Caki2 (cell line): ENCODE data around the gene DPP7. TPM values are rescaled to one million over a fixed set of nuclear protein-coding genes. Genes with fewer than 3 reads are reported as not detected.

Experiments
- DNase-seq: peaks from one replicate; pipeline ENCODE4 v3.0.0-alpha.2; 2015; ENCODE audit warnings: low read depth
- in situ Hi-C: cut with HindIII; loops from 2 replicates; pipeline ENCODE4 v1.10.0; 2016; ENCODE audit warnings: low sequenced_read_pairs, low pct_unique_long_range_greater_than_20kb, mixed read lengths
- total RNA-seq: library from RNA; depleted of rRNA; stranded (reverse); fragments of >200 nt; shearing (Covaris generic); gene quantifications from 2 replicates; pipeline ENCODE4 v1.2.3, GENCODE V29; 2014; ENCODE audit warnings: low replicate concordance

The DPP7 gene
- total RNA-seq, 1 experiment from 2014 or later, result 118 TPM

- in situ Hi-C loops, result no loop called here
- no peak for DNase-seq
Measured at GRCh38 chr9:137116027-137116507, 1.5 kb upstream of the DPP7 start.

- DNase-seq, result no peak
- in situ Hi-C loops, result no loop called here
Measured at GRCh38 chr9:137115394-137116026, 977 bp upstream of the DPP7 start.

- in situ Hi-C loops, result no loop called here
- DNase-seq, result no peak
Measured at GRCh38 chr9:137114220-137114612, 317 bp downstream of the DPP7 start.

DNA sequence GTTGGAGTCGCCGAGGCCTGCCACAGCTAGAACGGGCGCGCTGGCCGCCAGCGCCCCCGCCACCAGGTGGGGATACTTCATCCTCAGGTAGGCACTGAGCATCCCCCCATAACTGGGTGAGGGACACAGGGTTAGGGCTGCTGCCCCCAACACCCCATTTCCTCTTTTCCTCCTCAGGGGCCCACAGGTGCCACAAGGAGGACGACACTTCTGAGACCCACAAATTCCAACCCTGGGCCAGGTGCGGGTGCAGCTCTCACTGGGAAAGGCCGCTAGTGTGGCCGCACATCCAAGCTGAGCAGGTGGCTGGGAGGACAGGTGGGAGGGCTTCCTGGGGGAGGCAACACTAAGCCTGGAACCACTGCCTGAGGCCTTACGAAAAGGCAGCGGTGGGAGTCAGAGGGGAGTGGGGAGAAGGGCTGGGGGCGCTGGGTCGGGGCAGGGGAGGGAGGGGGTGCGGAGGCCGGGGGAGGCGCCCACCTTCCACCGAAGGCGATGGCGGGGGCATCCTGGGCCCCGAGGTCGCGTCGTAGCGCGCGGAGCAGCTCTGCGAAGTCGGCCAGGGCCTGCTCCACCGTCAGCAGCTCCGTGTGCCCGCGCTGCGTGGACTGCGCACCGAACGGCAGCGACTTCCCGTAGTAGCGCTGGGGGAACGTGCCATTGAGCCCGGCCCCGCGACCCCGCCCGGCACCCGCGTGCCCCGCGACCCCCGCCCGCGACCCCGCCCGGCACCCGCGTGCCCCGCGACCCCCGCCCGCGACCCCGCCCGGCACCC is 961 bp downstream of the DPP7 start:
- DNase-seq, result no peak
- in situ Hi-C loops, result no loop called here

DNA sequence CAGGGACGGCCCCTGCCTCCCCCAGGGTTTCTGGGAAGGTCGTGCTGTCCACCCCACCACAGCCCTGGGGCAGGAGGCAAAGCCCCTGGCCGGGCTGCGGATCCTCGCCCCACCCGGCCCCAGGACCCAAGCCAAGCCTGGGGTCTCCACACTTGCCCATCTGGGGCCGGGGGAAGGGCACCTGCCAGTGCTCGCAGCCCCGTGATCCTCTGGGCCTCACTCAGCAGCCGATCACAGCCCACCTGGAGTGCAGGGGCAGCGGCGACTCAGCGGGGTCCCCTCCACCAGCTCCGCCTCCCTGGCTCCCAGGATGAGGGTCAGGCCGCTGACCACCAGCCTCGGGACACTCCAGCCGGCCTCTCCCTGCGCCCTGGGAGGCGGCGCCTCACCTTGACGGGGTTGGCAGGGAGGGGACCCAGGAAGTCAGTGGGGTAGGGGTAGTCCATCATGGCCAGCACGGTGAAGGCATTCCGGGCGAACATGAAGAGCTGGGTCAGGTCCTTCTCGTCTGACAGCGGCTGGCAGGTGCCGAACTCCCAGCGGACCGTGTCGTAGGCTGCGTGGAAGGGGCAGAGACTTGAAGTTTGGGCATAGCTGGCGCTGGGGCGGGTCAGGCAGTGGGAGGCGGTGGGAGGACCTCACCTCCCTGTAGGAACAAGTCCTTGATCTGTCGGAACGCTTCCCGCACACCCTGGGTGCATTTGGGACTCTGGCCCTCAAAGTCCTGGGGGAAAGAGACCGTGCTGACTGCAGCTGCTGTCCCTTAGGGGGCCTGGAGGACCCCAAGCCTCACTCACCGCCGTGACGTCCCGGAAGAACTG is 1.8 kb downstream of the DPP7 start:
- no peak for DNase-seq
- in situ Hi-C loops, result no loop called here

DNA sequence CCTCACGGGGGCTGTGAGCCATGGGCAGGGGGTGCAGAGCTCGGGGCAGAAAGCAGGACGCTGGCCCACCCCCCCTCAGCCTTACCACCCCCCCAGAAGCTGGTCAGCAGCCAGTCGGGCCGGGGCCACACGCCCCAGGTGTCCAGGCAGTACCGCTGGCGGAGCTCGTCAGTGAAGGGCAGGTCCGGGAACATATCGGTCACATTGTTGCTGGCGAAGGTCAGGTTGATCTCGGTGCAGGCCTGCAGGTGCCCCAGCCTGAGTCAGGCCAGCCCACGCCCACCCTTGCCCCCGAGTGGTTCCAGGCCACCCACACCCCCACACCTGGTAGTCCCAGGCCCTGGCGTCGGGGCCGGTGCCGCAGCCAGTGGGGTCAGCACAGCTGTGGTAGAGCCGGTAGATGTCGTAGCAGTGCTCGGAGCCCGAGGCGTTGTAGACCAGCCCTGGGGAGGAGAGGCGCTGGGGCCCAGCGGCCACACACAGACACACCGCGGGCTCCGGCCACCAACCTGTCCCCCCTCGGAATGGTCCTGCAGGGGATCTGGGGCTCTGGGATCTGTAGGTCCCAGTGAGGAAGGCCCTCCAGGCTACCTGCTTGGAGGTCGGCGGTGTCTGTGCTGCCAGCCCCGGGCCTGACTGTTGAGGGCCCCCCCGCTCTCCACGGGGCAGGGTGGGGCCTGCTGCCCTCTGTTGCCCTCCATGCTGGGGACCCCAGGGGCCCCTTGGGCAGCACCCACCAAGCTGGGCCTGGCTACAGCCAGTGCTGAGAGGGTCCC is 2.6 kb downstream of the DPP7 start:
- no peak for DNase-seq
- in situ Hi-C loops, result no loop called here

DNA sequence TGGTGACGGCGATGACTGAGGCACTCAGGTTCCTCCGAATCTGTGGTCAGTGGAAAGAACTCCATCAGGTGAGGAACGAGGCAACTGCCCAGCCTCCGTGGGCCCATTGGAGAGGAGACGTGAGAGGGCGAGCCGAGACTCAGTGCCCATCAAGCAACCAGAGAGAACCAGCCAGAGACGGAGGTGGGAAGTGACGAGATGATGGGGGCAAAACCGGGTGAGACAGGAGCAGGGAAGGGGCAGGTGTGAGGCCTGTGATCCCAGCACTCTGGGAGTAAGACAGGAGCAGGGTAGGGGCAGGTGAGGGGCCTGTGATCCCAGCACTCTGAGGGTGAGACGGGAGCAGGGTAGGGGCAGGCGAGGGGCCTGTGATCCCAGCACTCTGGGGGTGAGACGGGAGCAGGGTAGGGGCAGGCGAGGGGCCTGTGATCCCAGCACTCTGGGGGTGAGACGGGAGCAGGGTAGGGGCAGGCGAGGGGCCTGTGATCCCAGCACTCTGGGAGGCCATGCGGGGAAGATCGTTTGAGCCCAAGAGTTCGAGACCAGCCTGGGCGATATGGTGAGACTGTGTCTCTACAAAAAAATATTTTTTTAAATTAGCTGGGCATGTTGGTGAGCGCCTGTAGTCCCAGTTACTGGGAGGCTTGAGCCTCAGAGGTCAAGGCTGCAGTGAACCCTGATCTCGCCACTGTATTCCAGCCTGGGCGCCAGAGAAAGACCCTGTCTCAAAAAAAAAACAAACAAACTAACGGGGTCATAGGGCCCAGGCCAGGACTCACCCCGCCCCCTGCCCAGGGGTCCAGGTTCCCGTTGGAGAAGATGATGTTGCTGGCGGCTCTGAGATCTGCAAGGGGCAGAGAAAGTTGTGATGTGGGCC is 3.4 kb downstream of the DPP7 start:
- in situ Hi-C loops, result no loop called here
- no peak for DNase-seq

GRCh38 chr9:137110147-137110910 is 4.2 kb downstream of the DPP7 start:
- in situ Hi-C loops, result no loop called here

GRCh38 chr9:137109250-137110146 is 5.0 kb downstream of the DPP7 start:
- no peak for DNase-seq
- in situ Hi-C loops, result no loop called here

More at GRCh38 chr9:137110147-137110910, 4.2 kb downstream of the DPP7 start:
- DNase-seq, result no peak

DNA sequence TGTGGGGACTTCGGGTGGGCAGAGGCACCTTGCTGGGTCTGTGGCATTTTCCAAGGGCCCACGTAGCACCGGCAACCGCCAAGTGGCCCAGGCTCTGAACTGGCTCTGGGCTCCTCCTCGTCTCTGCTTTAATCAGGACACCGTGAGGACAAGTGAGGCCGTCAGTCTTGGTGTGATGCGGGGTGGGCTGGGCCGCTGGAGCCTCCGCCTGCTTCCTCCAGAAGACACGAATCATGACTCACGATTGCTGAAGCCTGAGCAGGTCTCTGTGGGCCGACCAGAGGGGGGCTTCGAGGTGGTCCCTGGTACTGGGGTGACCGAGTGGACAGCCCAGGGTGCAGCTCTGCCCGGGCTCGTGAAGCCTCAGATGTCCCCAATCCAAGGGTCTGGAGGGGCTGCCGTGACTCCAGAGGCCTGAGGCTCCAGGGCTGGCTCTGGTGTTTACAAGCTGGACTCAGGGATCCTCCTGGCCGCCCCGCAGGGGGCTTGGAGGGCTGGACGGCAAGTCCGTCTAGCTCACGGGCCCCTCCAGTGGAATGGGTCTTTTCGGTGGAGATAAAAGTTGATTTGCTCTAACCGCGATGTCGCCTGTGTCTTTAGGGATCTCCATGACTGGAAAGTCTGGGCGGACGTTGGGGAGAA is 5.8 kb downstream of the DPP7 start:
- in situ Hi-C loops, result no loop called here
- DNase-seq, result no peak

- in situ Hi-C loops, result no loop called here
- DNase-seq, result no peak
Measured at GRCh38 chr9:137107982-137108381, 6.6 kb downstream of the DPP7 start.

GRCh38 chr9:137107312-137107921 is 7.1 kb downstream of the DPP7 start:
- DNase-seq, result no peak
- in situ Hi-C loops, result no loop called here

DNA sequence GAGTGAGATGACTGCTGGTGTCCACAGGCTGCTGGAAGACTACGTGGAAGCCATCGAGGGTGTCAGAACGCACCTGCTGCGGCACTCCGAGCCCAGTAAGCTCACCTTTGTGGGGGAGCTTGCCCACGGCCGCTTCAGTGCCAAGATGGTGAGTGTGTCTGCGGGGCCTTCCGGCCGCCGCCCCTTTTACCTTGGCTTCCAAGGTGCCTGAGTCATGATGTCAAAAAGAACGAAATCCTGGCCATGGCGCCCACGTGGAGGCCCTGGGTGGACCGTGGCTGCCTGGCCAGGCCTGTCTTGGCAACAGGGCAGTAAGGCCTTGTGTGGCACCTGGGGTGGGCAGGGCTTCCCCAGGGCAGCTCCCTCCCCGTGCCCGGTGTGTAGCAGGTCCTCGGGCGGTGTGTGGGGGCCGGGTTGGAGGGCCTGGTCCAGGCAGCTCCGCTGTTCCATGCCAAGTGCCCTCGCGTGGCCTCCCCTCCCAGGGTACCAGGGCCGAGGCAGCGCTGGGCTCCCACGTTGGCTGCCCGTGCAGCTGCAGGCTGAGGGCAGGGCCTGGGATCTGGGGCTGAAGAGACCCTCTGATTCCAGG is 7.8 kb downstream of the DPP7 start:
- DNase-seq, result no peak
- in situ Hi-C loops, result no loop called here

DNA sequence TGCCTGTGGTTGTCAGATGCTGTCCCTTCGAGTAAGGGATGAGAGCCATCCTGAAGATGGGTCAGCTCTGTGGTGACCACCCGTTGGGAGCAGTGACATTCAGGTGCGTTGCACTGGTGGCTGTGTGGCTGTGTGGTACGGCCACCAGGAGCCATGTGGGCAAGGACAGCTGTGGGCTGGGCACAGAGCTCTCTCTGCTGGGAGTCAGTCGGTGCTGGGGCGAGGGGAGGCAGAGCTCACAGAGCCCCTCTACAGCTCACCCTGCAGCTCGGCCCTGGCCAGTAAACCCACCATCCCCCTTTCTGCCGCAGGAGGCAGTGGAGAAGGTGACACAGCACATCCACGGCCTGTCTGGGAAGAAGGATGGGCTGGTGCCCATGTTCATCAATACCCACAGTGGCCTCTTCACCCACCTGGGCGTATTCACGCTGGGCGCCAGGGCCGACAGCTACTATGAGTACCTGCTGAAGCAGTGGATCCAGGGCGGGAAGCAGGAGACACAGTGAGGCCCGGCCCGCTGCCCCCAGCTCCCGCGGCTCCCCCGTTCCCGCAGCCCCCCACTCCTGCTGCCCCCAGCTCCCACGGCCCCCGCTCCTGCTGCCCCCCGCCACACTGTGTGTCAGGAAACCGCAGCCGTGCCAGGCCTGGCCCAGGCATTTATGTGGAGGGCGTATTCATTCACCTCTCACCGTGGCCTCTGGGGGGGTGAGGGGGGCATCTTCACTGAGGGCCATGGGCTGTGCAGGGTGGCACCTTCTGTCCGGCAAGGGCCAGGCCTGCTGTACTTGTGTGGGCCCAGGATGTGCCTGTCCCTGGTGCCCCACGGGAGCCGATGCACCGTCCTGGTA is 8.5 kb downstream of the DPP7 start:
- DNase-seq, result no peak
- in situ Hi-C loops, result no loop called here
